Nephron progenitor cell (in vitro differentiated cells): ENCODE results near the gene MVB12B.

Experiments
- DNase-seq: peaks from one replicate; pipeline ENCODE4 v3.0.0; 2021
- H3K27ac Mint-ChIP-seq: 2 replicates; pipeline ENCODE4 v1.8.0; 2021; ENCODE audit warnings: mild to moderate bottlenecking, moderate library complexity, mixed read lengths
- H3K27me3 Mint-ChIP-seq: 2 replicates; pipeline ENCODE4 v1.8.0; 2021; ENCODE audit warnings: mild to moderate bottlenecking, low read depth, mixed read lengths; ENCODE audit not compliant: poor library complexity
- H3K36me3 Mint-ChIP-seq: 2 replicates; pipeline ENCODE4 v1.8.0; 2021; ENCODE audit warnings: low read depth, mixed read lengths
- H3K4me1 Mint-ChIP-seq: 2 replicates; pipeline ENCODE4 v1.8.0; 2021; ENCODE audit warnings: mixed read lengths
- H3K4me3 Mint-ChIP-seq: 2 replicates; pipeline ENCODE4 v1.8.0; 2021; ENCODE audit warnings: mild to moderate bottlenecking, moderate library complexity, mixed read lengths
- H3K9me3 Mint-ChIP-seq: 2 replicates; pipeline ENCODE4 v1.8.0; 2021; ENCODE audit warnings: mild to moderate bottlenecking, moderate library complexity, mixed read lengths
- TF ChIP-seq, protein P1 (sequence below): fragments of 200-600 bp; sonication (generic); IDR thresholded peaks from 2 replicates; pipeline ENCODE4 v1.5.0; 2021; ENCODE audit warnings: antibody characterized with exemption

The MVB12B gene

DNA sequence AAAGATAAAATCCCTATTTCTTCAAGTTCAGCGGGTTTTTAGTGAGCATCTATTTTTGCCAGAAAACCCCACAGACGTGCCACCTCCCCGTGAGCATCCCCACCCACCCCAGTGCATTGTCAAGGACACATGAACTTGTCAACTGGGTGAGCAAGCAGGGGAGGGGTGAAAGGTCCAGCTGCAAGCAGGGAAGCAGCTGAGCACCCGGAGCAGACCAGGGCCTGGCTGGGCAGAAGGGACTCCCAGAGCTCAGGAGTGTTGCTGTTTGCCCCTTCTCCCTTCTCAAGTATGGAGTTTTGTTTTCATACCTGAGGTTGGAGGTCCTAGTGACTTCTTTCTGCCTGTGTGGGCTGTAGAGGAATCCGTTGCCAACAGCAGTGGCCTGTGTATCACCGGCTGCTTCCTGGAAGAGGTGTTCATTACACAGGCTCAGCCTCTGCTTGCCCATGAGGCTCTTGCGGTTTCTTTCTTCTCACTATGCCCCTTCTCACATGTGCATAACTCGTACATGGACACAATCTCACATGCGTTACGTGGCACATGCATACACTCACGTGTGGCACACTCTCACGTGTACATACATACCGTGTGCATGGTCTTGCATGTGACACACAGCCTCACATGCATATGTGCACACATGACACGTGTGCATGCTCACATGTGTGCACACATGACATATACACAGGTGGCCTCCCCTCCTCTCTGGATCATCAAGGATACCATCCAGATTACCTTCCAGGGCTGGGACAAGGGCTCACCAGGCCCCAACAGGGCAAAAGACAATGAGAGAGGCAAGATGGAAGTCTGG is 126.7 kb downstream of the MVB12B start:
- DNase-seq: no peak
- Mint-ChIP-seq H3K4me3 (no peak overlapping the region), H3K36me3 (peaks cover 19% of the 10 kb centered on the region), H3K9me3 (no peaks in the 10 kb centered on the region), H3K27me3 (no peaks in the 10 kb centered on the region), H3K4me1 (peaks cover 16% of the 10 kb centered on the region), H3K27ac (peak overlapping the region; percentile 49)
- TF ChIP-seq, protein P1, sequence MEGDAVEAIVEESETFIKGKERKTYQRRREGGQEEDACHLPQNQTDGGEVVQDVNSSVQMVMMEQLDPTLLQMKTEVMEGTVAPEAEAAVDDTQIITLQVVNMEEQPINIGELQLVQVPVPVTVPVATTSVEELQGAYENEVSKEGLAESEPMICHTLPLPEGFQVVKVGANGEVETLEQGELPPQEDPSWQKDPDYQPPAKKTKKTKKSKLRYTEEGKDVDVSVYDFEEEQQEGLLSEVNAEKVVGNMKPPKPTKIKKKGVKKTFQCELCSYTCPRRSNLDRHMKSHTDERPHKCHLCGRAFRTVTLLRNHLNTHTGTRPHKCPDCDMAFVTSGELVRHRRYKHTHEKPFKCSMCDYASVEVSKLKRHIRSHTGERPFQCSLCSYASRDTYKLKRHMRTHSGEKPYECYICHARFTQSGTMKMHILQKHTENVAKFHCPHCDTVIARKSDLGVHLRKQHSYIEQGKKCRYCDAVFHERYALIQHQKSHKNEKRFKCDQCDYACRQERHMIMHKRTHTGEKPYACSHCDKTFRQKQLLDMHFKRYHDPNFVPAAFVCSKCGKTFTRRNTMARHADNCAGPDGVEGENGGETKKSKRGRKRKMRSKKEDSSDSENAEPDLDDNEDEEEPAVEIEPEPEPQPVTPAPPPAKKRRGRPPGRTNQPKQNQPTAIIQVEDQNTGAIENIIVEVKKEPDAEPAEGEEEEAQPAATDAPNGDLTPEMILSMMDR: no peak

DNA sequence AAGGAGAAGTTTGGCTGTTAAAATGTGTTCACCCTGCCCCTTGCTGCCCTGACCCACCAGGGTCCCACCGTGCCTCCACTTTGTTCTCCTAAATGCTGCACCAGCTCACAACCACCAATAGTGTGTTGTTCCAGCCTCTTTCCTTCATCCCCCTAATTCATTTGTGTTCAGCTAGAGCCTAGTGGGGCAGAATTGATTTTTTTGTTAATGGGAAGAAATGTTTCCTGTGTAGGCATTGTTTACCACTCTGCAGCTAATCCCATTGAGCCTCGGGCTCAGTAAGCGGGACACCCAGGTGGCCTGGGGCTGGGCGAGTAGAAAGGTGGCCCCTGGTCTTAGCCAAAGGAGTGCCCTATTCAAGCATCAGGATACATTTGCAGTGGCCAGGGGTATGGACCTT is 127.6 kb downstream of the MVB12B start:
- Mint-ChIP-seq H3K4me1 (peaks cover 16% of the 10 kb centered on the region), H3K36me3 (peaks cover 17% of the 10 kb centered on the region), H3K4me3 (no peak overlapping the region), H3K27ac (no peak overlapping the region), H3K9me3 (no peaks in the 10 kb centered on the region), H3K27me3 (no peaks in the 10 kb centered on the region)
- no peak for DNase-seq
- TF ChIP-seq, protein P1: no peak

DNA sequence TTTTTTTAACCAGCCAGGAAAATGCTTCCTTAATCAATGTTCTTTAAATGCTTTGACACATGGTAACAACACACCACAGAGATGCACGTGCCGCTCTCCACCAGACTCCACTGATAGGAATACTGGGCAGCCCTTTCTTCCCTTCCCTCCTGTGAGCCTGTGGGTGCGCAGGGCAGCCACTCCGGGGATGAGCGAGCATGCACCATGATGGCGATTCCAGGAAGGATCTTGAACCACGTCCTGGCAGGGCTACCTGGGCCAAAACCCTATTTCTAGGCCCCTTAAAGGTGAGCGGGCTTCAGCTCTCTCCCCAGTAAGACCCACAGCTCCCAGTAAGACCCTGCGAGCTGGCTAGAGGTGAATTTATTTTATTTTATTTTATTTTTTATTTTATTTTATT is 128.2 kb downstream of the MVB12B start:
- TF ChIP-seq, protein P1: no peak
- Mint-ChIP-seq H3K4me3 (no peak overlapping the region), H3K27me3 (no peaks in the 10 kb centered on the region), H3K27ac (no peak overlapping the region), H3K4me1 (peaks cover 16% of the 10 kb centered on the region), H3K36me3 (peaks cover 17% of the 10 kb centered on the region), H3K9me3 (no peaks in the 10 kb centered on the region)
- DNase-seq: no peak

- H3K27ac Mint-ChIP-seq: no peak overlapping the region
- DNase-seq: no peak
- no peaks in the 10 kb centered on the region for H3K9me3 Mint-ChIP-seq
- H3K27me3 Mint-ChIP-seq: no peaks in the 10 kb centered on the region
- H3K36me3 Mint-ChIP-seq: peaks cover 17% of the 10 kb centered on the region
- TF ChIP-seq, protein P1: no peak
- peaks cover 12% of the 10 kb centered on the region for H3K4me1 Mint-ChIP-seq
- no peak overlapping the region for H3K4me3 Mint-ChIP-seq
These were observed 130.0 kb downstream of the MVB12B start for GRCh38 chr9:126456441-126457174.

- Mint-ChIP-seq H3K4me1 (peaks cover 6% of the 10 kb centered on the region), H3K36me3 (peaks cover 17% of the 10 kb centered on the region), H3K4me3 (no peak overlapping the region), H3K27me3 (no peaks in the 10 kb centered on the region), H3K9me3 (no peaks in the 10 kb centered on the region), H3K27ac (no peak overlapping the region)
- TF ChIP-seq, protein P1: no peak
- no peak for DNase-seq
These were observed 130.5 kb downstream of the MVB12B start for GRCh38 chr9:126457175-126457547.
